Uterus (tissue), 2 donors: ENCODE measurements around the gene SHC4.

Experiments used
- CTCF ChIP-seq, 4 experiments: fragments of 200-600 bp in 2 of 4; fragments of 450-650 bp in 2 of 4; sonication (generic) in 2 of 4; IDR thresholded peaks; one replicate each; pipeline ENCODE4 v1.5.1; 2016 to 2019; ENCODE audit warnings: antibody characterized with exemption in 4 of 4, mild to moderate bottlenecking in 2 of 4, moderate library complexity in 1 of 4
- POLR2A ChIP-seq, 2 donors: fragments of 450-650 bp; IDR thresholded peaks; one replicate each; pipeline ENCODE4 v1.6.1; 2016; ENCODE audit warnings: antibody characterized with exemption in 2 of 2, mild to moderate bottlenecking in 1 of 2, moderate library complexity in 1 of 2

GRCh38 chr15:48978638-48979037 lies 14.9 kb upstream of the SHC4 start:
- TF ChIP-seq CTCF (IDR thresholded peaks at IDR 0.05) = no peak
- TF ChIP-seq POLR2A (IDR thresholded peaks at IDR 0.05) = no peak
